SK-N-SH treated with all-trans-retinoic acid at 6 μM for 48 hours (cell line): ENCODE measurements around the gene NUP54.

ENCODE experiments used
- ISL1 ChIP-seq: fragments of 250-450 bp; sonication (Bioruptor Pico); IDR thresholded peaks from 2 replicates; pipeline ENCODE4 v2.1.2; 2022; ENCODE audit warnings: mild to moderate bottlenecking, moderate library complexity
- ZFP3 ChIP-seq: fragments of 250-450 bp; sonication (Bioruptor Pico); IDR thresholded peaks from 2 replicates; pipeline ENCODE4 v1.5.0; 2020; ENCODE audit warnings: mild to moderate bottlenecking, moderate library complexity

DNA sequence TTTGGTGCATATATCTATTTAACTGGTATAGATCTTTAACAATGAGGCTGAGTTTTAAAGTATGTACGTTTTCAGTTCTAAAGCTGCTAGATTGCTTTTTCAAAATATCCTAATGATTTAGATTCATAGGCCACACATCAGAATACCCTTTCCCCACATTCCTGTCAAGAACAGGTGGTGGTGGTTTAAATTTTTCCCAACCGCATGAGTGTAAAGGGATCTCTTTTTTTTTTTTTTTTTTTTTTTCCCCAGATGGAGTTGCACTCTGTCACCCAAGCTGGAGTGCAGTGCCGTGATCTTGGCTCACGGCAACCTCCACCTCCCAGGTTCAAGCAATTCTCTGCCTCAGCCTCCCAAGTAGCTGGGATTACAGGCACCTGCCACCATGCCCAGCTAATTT is 28.0 kb downstream of the NUP54 start:
- no peak for TF ChIP-seq ISL1 (CRISPR knock-in tag)
- TF ChIP-seq ZFP3 (CRISPR knock-in tag), result no peak
